GM18519 (cell line): ENCODE results near the gene LCP1.

Experiments used
- ATAC-seq: cut with Tn5 transposase; IDR thresholded peaks from one replicate; pipeline ENCODE4 v1.9.1; 2021; ENCODE audit warnings: mild to moderate bottlenecking, moderate library complexity; ENCODE audit not compliant: unreplicated experiment, low FRiP score

The LCP1 gene

GRCh38 chr13:46104868-46105267, 77.1 kb downstream of the LCP1 start, which contains the start of gene CPB2:
Gene CPB2 (minus strand): TSS chr13:46105033. CDS start chr13:46105009, 24 bp downstream.
- no peak for ATAC-seq

- ATAC-seq = no peak
Measured at GRCh38 chr13:46103037-46103436, 78.9 kb downstream of the LCP1 start.

- no peak for ATAC-seq
Measured at GRCh38 chr13:46102255-46102605, 79.7 kb downstream of the LCP1 start.

GRCh38 chr13:46101484-46102254, 80.3 kb downstream of the LCP1 start:
- no peak for ATAC-seq

- no peak for ATAC-seq
Measured at GRCh38 chr13:46101002-46101401, 81.0 kb downstream of the LCP1 start.

DNA sequence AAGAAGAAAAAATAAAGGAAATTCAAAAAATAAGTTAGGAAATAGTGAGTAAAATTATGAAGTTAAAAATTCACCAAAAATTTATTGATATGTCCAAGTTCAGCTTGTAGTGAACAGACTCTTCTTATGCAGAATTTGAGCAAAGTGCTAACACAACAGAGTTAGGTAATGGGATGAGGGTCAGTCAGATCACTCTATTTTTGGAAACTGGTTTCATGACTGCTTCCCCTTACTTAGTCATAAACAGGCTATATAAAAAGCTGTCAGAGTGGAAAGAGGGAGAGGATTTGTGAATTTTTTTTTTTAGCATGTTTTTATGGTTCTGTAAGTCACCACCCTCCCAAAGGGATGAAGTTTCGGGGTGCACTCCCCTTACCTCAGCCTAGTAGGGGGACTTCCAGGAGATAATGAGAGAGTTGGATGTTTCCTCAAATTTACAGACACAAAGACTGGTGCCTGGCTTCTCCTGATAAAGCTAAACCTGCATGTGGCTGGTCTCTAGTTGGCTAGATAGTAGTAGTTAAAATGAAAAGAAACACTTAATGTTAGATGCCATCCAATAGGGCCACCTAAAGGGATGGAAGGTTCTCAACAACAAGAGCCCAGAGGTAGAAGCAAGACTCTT, 81.7 kb downstream of the LCP1 start:
- ATAC-seq = no peak

DNA sequence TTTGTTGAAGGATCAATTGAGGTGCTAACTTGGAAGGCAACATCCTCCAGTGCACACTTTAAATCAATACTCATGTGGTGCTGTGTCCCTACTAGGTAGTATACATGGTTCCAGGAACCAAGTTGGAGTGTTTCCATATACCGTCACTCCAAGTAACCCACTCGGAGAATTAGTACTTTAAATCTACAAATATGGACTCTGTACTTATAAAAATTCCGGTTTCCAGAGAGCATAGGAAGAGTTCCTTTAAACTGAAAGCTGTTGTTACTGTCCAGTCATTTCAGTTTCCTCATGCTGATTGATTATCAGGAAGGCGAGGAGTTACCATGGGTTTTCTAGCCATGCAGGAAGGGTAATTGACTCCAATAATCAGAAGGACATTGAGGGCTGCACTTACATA, 84.3 kb downstream of the LCP1 start:
- no peak for ATAC-seq

GRCh38 chr13:46097015-46097414, 85.0 kb downstream of the LCP1 start:
- no peak for ATAC-seq

- ATAC-seq = no peak
Measured at GRCh38 chr13:46094478-46094877, 87.5 kb downstream of the LCP1 start.

GRCh38 chr13:46088821-46089562, 93.0 kb downstream of the LCP1 start:
- no peak for ATAC-seq

DNA sequence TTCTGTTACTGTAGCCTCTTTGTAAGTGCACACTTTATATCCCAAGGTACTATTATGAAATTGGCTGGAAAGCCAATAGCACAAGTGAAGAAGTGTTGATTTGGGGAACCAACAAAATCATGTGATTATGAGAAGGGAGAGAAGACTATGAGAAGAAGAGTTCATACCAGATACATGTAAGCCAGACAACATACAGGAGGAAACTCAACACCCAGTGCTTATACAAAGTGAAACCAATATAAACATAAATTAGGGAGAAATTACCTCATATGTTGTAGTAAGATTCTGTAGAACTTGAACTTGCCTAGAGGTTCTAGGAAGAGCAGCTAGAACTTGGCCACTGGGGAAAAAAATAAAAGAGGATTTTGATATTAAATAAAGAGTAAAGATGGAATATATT, 94.5 kb downstream of the LCP1 start:
- ATAC-seq = no peak

- no peak for ATAC-seq
Measured at GRCh38 chr13:46086985-46087384, 95.0 kb downstream of the LCP1 start.

- ATAC-seq = no peak
Measured at GRCh38 chr13:46086421-46086922, 95.5 kb downstream of the LCP1 start.

DNA sequence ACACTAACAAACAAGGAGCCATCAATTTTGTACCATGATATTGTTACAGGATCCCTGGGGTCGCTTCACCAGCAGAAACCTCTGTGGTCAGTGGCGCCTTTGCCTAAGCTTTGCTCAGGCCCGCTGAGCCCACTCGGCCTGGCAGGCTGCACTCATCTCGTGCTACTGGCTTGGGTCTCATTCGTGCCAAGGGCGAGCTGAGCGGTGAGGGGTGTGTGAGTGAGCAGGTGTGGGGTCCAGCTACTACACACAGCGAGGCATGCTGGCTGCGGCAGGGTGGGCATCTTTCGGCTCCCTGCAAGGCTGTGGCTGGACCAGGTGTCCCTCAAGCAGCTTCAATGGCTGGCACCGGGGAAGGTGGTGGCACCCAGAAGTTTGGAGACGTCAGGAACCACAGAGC, 96.2 kb downstream of the LCP1 start:
- ATAC-seq = no peak

GRCh38 chr13:46082324-46082723, 99.7 kb downstream of the LCP1 start:
- no peak for ATAC-seq

DNA sequence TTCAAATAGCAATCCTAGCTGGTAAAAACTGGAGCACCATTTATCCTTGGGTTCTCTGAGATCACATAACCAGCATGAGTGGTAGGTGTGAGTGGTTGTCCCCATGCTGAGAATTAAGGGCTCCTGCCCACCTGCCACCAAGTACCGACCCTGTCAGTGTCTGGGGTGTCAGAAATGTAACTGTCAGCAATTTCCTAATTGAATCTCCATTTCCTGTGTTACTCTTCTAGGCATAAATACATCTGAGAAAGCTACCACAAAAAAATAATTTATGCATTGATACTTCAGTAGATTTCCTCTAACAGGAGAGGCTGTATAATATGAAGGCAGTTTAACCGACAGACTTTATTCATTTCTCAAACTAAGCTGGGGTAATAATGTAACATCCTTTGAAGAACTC, 102.2 kb downstream of the LCP1 start:
- no peak for ATAC-seq

- ATAC-seq = no peak
Measured at GRCh38 chr13:46077265-46077664, 104.7 kb downstream of the LCP1 start.

DNA sequence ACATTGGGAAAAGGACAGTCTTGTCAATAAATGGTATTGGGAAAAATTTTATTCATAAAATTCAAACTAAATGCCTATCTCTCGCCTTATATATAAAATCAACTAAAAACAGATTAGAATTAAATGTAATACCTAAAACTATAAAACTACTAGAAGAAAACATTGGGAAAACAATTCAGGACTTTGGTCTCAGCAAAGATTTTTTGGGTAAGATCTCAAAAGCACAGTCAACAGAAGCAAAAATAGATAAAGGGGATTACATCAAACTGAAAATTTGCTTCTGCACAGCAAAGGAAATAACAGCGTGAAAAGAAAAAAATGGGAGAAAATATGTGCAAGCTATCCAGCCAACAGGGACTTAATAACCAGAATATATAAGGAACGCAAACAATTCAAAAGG, 105.2 kb downstream of the LCP1 start:
- ATAC-seq = no peak
